ENCODE results near the gene RACK1. TPM values are rescaled to one million over a fixed set of nuclear protein-coding genes. Genes with fewer than 3 reads are reported as not detected.

Gene RACK1
- total and polyA plus RNA-seq, 9 donors = 3,139 to 4,768 (median 3,466) TPM

DNA sequence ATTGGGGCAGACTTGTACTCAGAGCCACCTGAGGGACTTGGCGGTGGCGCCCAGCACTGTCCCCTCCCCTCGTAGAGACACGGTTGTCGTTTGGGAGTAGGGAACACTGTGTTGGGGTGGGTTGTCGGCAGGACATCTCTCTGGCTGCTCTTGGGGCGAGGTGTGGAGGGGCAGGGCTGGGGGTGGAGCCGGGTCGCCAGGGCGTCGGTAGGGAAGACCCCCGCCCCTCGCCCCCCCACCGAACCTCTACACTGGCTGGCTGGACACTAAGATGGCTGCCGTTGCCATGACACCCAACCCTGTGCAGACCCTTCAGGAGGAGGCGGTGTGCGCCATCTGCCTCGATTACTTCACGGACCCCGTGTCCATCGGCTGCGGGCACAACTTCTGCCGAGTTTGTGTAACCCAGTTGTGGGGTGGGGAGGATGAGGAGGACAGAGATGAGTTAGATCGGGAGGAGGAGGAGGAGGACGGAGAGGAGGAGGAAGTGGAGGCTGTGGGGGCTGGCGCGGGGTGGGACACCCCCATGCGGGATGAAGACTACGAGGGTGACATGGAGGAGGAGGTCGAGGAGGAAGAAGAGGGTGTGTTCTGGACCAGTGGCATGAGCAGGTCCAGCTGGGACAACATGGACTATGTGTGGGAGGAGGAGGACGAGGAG lies 19.8 kb downstream of the RACK1 start:
- H3K4me3 ChIP-seq (ENCODE audit: low read length) = peak overlapping the region; percentile 92
- peaks cover 8% of the 10 kb centered on the region for H3K27me3 ChIP-seq (ENCODE audit: control insufficient read depth, insufficient read depth, low read length)
- 2% methylated on average over 19 of the region's 31 CpGs for WGBS (ENCODE audit: insufficient coverage)
- H3K36me3 ChIP-seq (ENCODE audit: control insufficient read depth, insufficient read depth, low read length) = peaks cover 12% of the 10 kb centered on the region
- peak overlapping the region; percentile 99 for H3K27ac ChIP-seq (ENCODE audit: low read length)
- no peaks in the 10 kb centered on the region for H3K9me3 ChIP-seq (replicated peaks; ENCODE audit: control insufficient read depth, low read depth, low read length)
- peak; percentile 83 for DNase-seq
- peaks cover 17% of the 10 kb centered on the region for H3K4me1 ChIP-seq (ENCODE audit: control insufficient read depth, insufficient read depth, low read length)

DNA sequence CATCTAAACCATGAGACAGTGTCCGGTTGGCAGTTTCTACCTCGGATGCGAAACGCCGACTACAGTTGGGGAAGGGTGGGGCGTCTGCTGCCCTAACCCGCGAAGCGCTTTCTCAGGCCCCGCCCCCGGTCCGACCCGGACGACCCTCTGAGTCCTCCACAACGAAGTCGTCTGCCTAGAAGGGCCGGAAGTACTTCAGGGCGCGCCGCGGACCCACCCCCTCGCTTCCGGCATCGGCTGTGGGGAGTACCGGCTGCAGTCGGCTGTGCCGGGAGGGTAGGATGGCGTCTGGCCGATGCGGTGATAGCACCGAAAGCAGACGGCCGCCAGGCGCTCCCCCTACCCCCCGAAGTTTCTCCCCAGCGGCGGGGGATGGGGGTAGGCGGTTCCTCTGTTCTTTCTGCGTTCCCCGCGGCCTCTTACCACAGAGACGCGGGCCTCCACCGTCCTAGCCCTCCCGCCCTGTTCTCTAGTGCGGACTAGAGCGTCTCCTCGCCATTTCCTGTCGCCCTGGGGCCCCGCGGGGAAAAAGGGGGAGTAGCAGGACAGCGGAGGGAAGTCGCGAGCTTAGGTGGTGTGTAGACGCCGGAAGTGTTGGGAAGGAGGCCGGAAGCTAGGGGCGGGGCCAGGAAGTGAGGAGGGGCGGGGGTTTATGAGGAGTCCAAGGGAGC lies 20.5 kb downstream of the RACK1 start, which contains the start of gene TRIM41:
TRIM41 (plus strand) TSS at position 224 of the 671 bp plus-strand sequence. CDS start 719 bp downstream, outside the sequence.
- peak within 1 kb of the TSS; percentile 92 for H3K4me3 ChIP-seq (ENCODE audit: low read length)
- peak within 1 kb of the TSS; percentile 99 for H3K27ac ChIP-seq (ENCODE audit: low read length)
- peaks cover 17% of the 10 kb centered on the region for H3K4me1 ChIP-seq (ENCODE audit: control insufficient read depth, insufficient read depth, low read length)
- WGBS (ENCODE audit: insufficient coverage) = under 1% methylated on average over 31 of the region's 59 CpGs
- H3K36me3 ChIP-seq (ENCODE audit: control insufficient read depth, insufficient read depth, low read length) = peaks cover 9% of the 10 kb centered on the region
- peaks cover 8% of the 10 kb centered on the region for H3K27me3 ChIP-seq (ENCODE audit: control insufficient read depth, insufficient read depth, low read length)
- no peaks in the 10 kb centered on the region for H3K9me3 ChIP-seq (replicated peaks; ENCODE audit: control insufficient read depth, low read depth, low read length)
- DNase-seq = peak; percentile 100

DNA sequence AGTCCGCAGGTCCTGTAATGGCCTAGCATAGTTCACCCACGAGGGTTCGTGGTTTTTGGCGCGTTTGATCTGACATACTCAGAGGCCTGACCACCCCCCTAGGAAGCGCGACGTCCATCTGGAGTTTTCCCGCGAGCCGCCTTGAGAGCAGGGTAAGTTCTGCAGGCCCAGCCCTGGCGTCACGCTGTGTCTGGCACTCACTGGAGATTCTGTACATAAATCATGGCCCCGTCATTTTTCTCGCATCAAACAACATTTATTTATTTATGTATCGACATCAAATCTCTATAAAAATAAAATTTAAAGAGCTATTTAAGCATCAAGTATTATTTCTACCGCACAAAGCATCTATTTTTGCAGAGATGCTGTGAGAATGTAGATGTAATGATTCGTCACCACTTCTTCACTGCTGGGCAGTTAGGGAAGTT lies 21.1 kb downstream of the RACK1 start:
- Histone ChIP-seq H3K4me3 (ENCODE audit: low read length) (peak overlapping the region; percentile 92), H3K4me1 (ENCODE audit: control insufficient read depth, insufficient read depth, low read length) (peaks cover 20% of the 10 kb centered on the region), H3K9me3 (replicated peaks; ENCODE audit: control insufficient read depth, low read depth, low read length) (no peaks in the 10 kb centered on the region), H3K27ac (ENCODE audit: low read length) (peak overlapping the region; percentile 99), H3K27me3 (ENCODE audit: control insufficient read depth, insufficient read depth, low read length) (peaks cover 8% of the 10 kb centered on the region), H3K36me3 (ENCODE audit: control insufficient read depth, insufficient read depth, low read length) (peaks cover 3% of the 10 kb centered on the region)
- no peak for DNase-seq
- 0% methylated on average over 9 of the region's 18 CpGs for WGBS (ENCODE audit: insufficient coverage)

DNA sequence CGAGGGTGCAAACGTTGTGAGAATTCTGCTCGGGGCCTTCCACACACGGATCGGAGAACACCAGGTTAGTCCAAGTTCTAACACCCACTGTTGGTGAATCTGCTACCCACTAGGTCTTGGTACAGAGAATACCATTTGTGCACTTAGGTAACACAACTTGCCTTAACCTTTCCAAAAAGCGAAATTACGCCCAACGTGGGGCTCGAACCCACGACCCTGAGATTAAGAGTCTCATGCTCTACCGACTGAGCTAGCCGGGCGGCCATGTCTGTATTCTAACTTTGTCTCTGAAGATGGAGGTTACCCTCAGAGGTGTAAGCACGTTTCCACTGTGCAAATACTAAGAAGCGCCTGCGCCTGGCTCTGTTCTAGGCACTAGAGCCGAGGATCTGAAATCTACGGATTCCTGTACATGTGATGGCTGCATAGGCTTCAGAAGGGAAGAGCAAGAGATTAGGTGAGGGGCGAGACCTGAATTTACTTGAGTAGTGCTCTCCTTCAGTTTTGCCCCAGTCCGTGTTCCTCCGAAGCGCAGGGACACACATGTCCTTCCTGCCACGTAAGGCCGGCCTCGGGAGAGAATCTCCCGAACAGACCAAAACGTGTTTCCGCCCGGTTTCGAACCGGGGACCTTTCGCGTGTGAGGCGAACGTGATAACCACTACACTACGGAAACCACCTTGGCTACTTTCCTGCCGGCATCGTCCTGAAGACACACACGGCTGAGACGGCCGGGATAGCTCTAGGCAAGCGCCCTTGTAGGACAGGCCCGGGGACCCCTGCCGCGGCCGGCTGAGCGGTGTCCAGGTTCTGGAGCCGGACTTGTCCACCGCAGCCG lies 21.7 kb downstream of the RACK1 start:
- peaks cover 8% of the 10 kb centered on the region for H3K27me3 ChIP-seq (ENCODE audit: control insufficient read depth, insufficient read depth, low read length)
- WGBS (ENCODE audit: insufficient coverage) = 5% methylated on average over 46 of the region's 50 CpGs
- no peaks in the 10 kb centered on the region for H3K9me3 ChIP-seq (replicated peaks; ENCODE audit: control insufficient read depth, low read depth, low read length)
- peak overlapping the region; percentile 92 for H3K4me3 ChIP-seq (ENCODE audit: low read length)
- peak; percentile 95 for DNase-seq
- peaks cover 25% of the 10 kb centered on the region for H3K4me1 ChIP-seq (ENCODE audit: control insufficient read depth, insufficient read depth, low read length)
- no peaks in the 10 kb centered on the region for H3K36me3 ChIP-seq (ENCODE audit: control insufficient read depth, insufficient read depth, low read length)
- H3K27ac ChIP-seq (ENCODE audit: low read length) = peak overlapping the region; percentile 99

DNA sequence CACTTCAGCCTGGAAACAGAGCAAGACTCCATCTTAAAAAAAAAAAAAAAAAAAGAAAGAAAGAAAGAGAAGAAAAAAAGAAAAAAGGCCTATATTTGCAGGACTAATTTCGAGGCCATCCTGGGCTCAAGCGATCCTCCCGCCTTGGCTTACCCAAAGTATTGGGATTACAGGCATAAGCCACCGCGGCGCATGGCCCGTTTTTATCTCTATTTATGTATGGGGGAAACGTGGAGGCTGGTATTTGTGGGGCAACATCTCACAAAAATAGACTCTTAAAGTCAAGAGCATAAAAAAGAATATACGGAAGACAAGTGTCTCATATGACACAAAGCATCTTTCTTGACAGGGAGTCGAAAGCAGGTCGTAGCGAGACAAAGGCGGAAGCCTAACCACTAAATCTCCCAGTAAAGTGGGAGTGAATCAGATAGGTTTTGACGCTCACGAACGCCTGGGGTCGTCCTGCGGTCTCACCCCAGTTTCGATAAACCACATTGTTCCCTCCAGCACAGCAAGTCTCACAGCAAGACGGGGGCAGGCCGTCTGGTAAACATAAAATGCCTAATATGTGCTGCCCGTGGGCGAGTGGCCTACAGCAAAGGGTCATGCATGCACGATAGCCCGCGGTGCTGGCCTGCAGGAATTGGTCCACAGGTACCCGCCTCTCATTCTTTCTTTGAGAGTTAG lies 22.5 kb downstream of the RACK1 start:
- peak overlapping the region; percentile 99 for H3K27ac ChIP-seq (ENCODE audit: low read length)
- no peak for DNase-seq
- H3K36me3 ChIP-seq (ENCODE audit: control insufficient read depth, insufficient read depth, low read length) = no peaks in the 10 kb centered on the region
- peaks cover 13% of the 10 kb centered on the region for H3K27me3 ChIP-seq (ENCODE audit: control insufficient read depth, insufficient read depth, low read length)
- no peaks in the 10 kb centered on the region for H3K9me3 ChIP-seq (replicated peaks; ENCODE audit: control insufficient read depth, low read depth, low read length)
- WGBS (ENCODE audit: insufficient coverage) = 49% methylated on average over 12 of the region's 27 CpGs
- peaks cover 31% of the 10 kb centered on the region for H3K4me1 ChIP-seq (ENCODE audit: control insufficient read depth, insufficient read depth, low read length)
- H3K4me3 ChIP-seq (ENCODE audit: low read length) = peak overlapping the region; percentile 2

DNA sequence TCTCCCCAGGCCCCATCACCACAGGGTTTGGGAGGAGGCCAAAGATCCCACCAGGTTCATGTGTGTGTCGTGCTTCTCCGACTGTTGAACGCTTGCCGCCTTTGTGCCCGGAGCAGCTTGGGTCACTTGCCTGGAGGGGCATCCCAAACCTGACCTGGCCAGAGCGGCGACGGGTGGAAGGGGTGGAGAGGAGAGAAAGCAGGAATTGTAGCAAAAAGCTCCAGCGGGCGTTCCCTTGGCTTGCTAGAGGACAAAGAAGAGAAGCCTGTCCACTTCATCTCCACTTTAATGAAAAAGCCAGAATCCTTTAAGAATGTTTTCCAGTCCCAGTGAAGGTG lies 23.6 kb downstream of the RACK1 start:
- Histone ChIP-seq H3K4me3 (ENCODE audit: low read length) (no peak overlapping the region), H3K4me1 (ENCODE audit: control insufficient read depth, insufficient read depth, low read length) (peaks cover 36% of the 10 kb centered on the region), H3K9me3 (replicated peaks; ENCODE audit: control insufficient read depth, low read depth, low read length) (no peaks in the 10 kb centered on the region), H3K27ac (ENCODE audit: low read length) (no peak overlapping the region), H3K27me3 (ENCODE audit: control insufficient read depth, insufficient read depth, low read length) (peaks cover 18% of the 10 kb centered on the region), H3K36me3 (ENCODE audit: control insufficient read depth, insufficient read depth, low read length) (no peaks in the 10 kb centered on the region)
- no peak for DNase-seq
- 80% methylated on average over 3 of the region's 10 CpGs for WGBS (ENCODE audit: insufficient coverage)

DNA sequence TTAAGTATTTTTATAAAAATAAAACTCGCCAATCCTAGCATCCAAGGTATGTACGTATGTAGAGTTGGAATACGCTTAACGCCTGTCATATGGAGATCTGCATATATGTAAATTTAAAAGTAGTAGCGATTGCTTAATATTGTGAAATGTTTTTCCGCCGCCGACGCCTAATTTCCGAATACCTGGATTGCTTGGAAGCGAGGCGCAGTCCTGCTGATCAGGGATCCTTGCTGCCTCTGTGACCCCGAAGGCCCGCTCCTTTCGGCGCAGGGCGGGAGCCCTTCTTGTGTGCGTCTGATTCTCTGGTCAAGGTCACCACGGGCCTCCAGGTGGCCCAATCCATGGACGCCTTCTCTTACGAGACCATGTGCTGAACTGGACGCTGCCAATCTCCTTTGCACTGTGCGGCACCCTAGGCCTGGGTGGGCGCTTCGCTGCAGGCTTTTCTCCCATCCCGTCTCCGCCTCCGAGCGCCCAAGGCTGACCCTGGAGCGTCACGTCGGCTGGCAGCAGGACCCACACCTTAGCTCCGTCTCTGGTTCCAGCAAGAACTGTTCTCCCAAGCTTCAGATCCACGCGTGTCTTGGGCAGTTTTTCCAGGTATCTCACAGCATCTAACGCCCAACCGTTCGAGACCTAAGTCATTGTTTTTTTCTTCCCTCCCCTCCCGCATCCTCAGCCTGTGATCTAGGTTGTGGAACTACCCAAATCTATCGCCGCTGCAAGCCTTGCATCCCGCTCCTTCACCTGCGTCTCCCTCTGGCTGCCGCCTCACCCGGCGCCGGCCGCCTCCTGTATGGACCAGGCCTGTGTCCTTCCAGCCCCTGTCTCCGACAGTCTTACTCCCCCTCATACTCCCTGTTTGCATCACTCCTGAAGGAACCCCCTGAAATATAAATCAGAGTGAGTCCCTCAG lies 24.2 kb downstream of the RACK1 start:
- no peak overlapping the region for H3K27ac ChIP-seq (ENCODE audit: low read length)
- WGBS (ENCODE audit: insufficient coverage) = 46% methylated on average over 48 of the region's 49 CpGs

DNA sequence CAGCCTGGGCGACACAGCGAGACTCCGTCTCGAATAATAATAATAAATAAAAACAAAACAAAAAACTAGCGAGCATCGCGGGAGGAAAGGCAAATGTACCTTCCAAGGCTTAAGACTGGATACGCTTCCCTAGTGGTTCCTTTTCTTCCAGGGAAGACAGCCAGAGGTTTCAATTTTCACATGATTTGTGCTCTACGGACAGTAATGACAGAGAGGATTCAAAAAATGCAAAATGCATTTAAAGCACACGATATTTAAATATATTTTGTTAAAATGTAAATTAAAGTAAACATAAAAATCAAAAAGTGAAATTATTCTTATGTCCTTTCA lies 24.9 kb downstream of the RACK1 start:
- Histone ChIP-seq H3K27ac (ENCODE audit: low read length) (no peak overlapping the region), H3K4me1 (ENCODE audit: control insufficient read depth, insufficient read depth, low read length) (peaks cover 25% of the 10 kb centered on the region), H3K9me3 (replicated peaks; ENCODE audit: control insufficient read depth, low read depth, low read length) (no peaks in the 10 kb centered on the region), H3K4me3 (ENCODE audit: low read length) (peak overlapping the region; percentile 36), H3K27me3 (ENCODE audit: control insufficient read depth, insufficient read depth, low read length) (peaks cover 23% of the 10 kb centered on the region), H3K36me3 (ENCODE audit: control insufficient read depth, insufficient read depth, low read length) (no peaks in the 10 kb centered on the region)
- DNase-seq = no peak
- 4% methylated on average over 4 of the region's 10 CpGs for WGBS (ENCODE audit: insufficient coverage)

More for the DNA sequence above, 24.2 kb downstream of the RACK1 start:
- Histone ChIP-seq H3K4me1 (ENCODE audit: control insufficient read depth, insufficient read depth, low read length) (peaks cover 32% of the 10 kb centered on the region), H3K36me3 (ENCODE audit: control insufficient read depth, insufficient read depth, low read length) (no peaks in the 10 kb centered on the region), H3K27me3 (ENCODE audit: control insufficient read depth, insufficient read depth, low read length) (peaks cover 20% of the 10 kb centered on the region), H3K9me3 (replicated peaks; ENCODE audit: control insufficient read depth, low read depth, low read length) (no peaks in the 10 kb centered on the region), H3K4me3 (ENCODE audit: low read length) (no peak overlapping the region)
- DNase-seq = no peak

DNA sequence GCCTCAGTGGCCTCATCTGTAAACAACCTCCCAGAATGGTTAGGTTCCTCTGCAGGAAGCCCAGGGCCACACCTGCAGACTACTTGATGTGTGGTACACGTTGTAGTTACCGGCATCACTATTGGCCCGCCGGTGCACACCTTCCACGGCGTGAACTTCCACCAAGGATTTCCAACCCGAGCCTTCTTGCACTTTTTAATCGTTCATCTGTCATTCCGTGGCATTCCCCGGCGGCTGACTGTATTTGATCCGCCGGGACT lies 26.0 kb downstream of the RACK1 start:
- H3K36me3 ChIP-seq (ENCODE audit: control insufficient read depth, insufficient read depth, low read length) = no peaks in the 10 kb centered on the region
- DNase-seq = no peak

More for the DNA sequence above, 26.0 kb downstream of the RACK1 start:
- H3K27me3 ChIP-seq (ENCODE audit: control insufficient read depth, insufficient read depth, low read length) = peaks cover 23% of the 10 kb centered on the region
- H3K9me3 ChIP-seq (replicated peaks; ENCODE audit: control insufficient read depth, low read depth, low read length) = no peaks in the 10 kb centered on the region
- 4% methylated on average over 10 of the region's 13 CpGs for WGBS (ENCODE audit: insufficient coverage)
- peak overlapping the region; percentile 52 for H3K4me3 ChIP-seq (ENCODE audit: low read length)
- H3K27ac ChIP-seq (ENCODE audit: low read length) = peak overlapping the region; percentile 57
- peaks cover 25% of the 10 kb centered on the region for H3K4me1 ChIP-seq (ENCODE audit: control insufficient read depth, insufficient read depth, low read length)

All from muscle of leg (tissue), 11 donors.